Prostate gland (tissue), 2 donors: Measurements from ENCODE around the gene TOP3B. TPM values are rescaled to one million over a fixed set of nuclear protein-coding genes. Genes with fewer than 3 reads are reported as not detected.

Experiments
- DNase-seq: peaks from one replicate; pipeline ENCODE4 v3.0.0-alpha.2; 2019; ENCODE audit warnings: low spot score
- H3K27ac ChIP-seq, 2 donors: fragments of 200-600 bp; sonication (generic); 2 replicates each; pipeline ENCODE4 v1.5.1; 2017 to 2019
- H3K27me3 ChIP-seq: fragments of 200-600 bp; sonication (generic); replicated peaks from 2 replicates; pipeline ENCODE4 v1.5.1; 2019; ENCODE audit not compliant: insufficient read depth
- H3K36me3 ChIP-seq, 2 donors: fragments of 200-600 bp; sonication (generic); 1 replicate in 1 of 2; 2 replicates in 1 of 2; pipeline versions ENCODE4 v1.5.1 to v1.8.1; 2017 to 2019
- H3K4me1 ChIP-seq: fragments of 200-600 bp; sonication (generic); replicated peaks from 2 replicates; pipeline ENCODE4 v1.5.1; 2019
- H3K4me3 ChIP-seq, 2 donors: fragments of 200-600 bp; sonication (generic); 2 replicates each; pipeline ENCODE4 v1.5.1; 2017 to 2019
- H3K9me3 ChIP-seq: fragments of 200-600 bp; sonication (generic); 2 replicates; pipeline ENCODE4 v1.5.1; 2017
- POLR2A ChIP-seq: fragments of 450-650 bp; IDR thresholded peaks from one replicate; pipeline ENCODE4 v1.6.1; 2016; ENCODE audit warnings: antibody characterized with exemption, mild to moderate bottlenecking
- POLR2AphosphoS5 ChIP-seq: sonication (generic); formaldehyde crosslinking; IDR thresholded peaks from one replicate; pipeline ENCODE4 v1.6.1; 2017; ENCODE audit warnings: antibody characterized with exemption
- WGBS: methylation state at CpG from one replicate; pipeline ENCODE4 v1.1.5; 2018; 5-methylcytosine and 5-hydroxymethylcytosine counted together
- intact Hi-C: fragments of 100-400 bp; cut with DNase I; formaldehyde crosslinking; loops from one replicate; pipeline ENCODE4 v1.14.2; 2022
- total RNA-seq, 2 donors: library from RNA; depleted of rRNA; stranded (reverse); fragments of >200 nt; gene quantifications; one replicate each; pipeline ENCODE4 v1.1.0, GENCODE V29; 2016
- TF ChIP-seq, protein P1 (sequence below), 4 experiments: fragments of 200-600 bp in 2 of 4; fragments of 450-650 bp in 2 of 4; sonication (generic) in 2 of 4; IDR thresholded peaks; 1 replicate in 3 of 4; 2 replicates in 1 of 4; pipeline ENCODE4 v1.5.1; 2016 to 2019; ENCODE audit warnings: antibody characterized with exemption in 4 of 4, mild to moderate bottlenecking in 2 of 4, moderate library complexity in 2 of 4

The TOP3B gene
- total RNA-seq, 2 donors from 2014 or later: 25.2 to 60.6 TPM

DNA sequence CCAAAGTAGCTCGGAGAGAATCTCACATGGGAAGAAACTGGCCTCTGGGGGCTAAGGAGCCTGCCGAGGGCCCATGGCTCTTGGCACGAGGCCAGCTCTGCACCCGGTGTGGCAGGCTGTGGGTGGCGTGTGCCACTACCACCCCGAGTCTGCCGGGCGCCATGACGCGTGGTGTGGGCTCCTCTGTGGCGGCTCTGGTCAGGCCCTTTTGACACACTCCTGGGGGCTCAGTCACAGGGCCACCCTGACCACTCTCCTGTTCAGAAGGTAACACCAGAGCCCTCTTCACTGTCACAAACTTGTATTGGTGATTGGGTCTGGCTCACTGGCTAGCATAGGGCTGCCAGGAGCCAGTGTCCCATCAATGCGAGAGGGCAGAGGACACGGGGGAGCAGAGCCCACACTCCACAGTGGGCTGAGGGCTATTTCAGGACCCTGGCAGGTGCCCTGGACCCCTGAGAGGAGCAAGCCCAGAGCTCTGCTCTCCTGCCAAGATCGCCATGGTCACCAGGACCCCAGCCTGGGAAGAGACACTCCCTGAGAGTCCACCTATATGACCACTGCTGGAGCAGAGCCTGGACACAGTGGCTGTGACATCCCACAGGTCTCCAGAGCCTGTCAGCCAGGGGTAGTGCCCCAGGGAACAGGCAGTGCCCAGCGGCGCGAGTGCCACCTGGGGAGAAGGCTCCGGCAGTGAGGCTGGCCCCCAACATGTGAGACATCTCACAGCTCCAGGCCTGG lies 21.3 kb downstream of the TOP3B start:
- Histone ChIP-seq H3K27me3 (no peaks in the 10 kb centered on the region), H3K4me3 (no peak overlapping the region), H3K4me1 (no peaks in the 10 kb centered on the region), H3K27ac (no peak overlapping the region), H3K9me3 (no peaks in the 10 kb centered on the region), H3K36me3 (peaks cover 0 to 13% of the 10 kb centered on the region in 2 donors)
- TF ChIP-seq POLR2AphosphoS5 (no peak), POLR2A (no peak)
- TF ChIP-seq, protein P1, sequence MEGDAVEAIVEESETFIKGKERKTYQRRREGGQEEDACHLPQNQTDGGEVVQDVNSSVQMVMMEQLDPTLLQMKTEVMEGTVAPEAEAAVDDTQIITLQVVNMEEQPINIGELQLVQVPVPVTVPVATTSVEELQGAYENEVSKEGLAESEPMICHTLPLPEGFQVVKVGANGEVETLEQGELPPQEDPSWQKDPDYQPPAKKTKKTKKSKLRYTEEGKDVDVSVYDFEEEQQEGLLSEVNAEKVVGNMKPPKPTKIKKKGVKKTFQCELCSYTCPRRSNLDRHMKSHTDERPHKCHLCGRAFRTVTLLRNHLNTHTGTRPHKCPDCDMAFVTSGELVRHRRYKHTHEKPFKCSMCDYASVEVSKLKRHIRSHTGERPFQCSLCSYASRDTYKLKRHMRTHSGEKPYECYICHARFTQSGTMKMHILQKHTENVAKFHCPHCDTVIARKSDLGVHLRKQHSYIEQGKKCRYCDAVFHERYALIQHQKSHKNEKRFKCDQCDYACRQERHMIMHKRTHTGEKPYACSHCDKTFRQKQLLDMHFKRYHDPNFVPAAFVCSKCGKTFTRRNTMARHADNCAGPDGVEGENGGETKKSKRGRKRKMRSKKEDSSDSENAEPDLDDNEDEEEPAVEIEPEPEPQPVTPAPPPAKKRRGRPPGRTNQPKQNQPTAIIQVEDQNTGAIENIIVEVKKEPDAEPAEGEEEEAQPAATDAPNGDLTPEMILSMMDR (IDR thresholded peaks at IDR 0.05): no peak
- WGBS: 88% methylated on average over 18 of the region's 18 CpGs
- no peak for DNase-seq
- intact Hi-C loops: no loop called here

DNA sequence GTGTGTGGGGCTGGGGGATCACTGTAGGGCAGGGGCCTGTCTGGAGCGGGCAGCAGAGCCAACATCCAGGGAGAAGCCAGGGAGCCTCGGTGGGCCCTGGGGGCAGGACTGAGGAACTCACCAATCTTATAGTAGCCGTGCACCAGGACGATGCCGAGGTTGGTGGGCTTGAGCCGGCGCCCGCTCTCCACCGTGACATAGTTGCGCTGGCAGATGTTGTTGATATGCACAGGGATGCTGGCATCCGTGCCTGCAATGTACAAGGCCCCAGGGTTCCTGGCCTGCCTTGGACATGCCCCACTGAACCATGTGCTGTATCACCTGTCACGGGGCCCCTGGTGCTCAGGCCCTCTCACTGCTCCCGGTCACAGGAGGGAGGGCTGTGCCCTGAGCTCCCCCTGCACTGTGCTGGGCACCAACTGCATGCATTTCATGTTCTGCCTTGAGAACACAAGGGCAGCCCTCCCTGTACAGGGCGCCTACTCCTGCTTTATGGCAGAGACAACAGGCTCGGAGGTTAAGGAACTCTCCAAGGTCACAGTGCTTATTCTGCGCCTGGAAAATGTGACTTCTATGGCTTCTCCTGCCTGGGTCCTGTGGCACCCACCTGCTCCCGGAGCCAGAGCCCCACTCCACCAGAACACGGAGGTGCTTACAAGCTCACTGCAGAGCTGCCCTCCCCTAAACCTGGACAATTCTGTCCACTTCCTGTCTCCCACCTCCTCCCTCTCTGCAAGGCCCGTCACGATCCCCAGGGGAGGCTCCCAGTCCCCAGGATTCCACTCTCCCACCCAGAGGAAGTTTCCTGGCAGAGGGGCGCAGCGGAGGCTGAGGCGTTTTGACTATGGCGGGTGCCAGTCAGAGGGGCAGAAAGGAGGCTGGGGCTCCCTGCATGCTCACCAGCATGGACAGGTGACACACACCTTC lies 22.1 kb downstream of the TOP3B start:
- H3K36me3 ChIP-seq: peaks cover 0 to 13% of the 10 kb centered on the region in 2 donors
- intact Hi-C loops: no loop called here
- TF ChIP-seq, protein P1 (IDR thresholded peaks at IDR 0.05): no peak
- no peak for TF ChIP-seq POLR2AphosphoS5

DNA sequence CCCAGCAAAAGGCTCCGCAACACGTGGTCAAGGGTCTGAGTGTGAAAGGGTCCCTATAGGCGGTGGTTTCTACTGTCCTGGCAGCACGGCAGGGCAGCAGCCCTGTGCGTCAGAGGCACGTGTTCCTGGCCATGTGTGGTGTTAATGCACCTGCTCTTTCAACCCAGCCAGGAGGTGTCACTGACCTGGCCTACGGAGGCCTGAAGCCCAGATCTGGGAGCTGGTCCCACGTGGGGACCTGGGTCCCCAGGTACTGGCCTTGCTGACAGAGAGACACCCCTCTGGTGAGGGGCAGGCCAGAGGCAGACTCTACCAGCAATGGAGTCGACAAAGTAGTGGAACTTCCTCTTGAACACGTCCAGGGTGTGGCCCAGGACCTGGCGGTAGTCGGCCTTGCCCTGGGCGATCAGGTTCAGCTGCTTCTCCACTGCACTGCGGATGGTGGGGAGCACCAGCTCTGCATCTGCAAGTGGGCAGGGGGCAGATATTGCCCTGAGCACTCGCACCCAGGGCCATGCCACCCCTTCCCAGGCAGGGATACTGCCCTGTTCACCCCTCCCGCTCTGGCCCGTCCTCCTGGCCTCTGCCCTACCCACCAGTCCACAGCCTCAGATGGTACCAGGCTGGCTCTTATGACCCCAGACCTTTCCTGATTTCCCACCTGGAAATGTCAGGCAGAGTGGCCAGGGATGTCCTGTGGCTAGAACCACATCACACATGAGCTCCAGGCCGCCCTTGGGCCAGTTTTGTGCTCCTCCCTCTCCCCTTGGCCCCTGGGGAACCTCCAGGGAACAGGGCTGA lies 23.1 kb downstream of the TOP3B start:
- Histone ChIP-seq H3K9me3 (no peaks in the 10 kb centered on the region), H3K4me1 (no peaks in the 10 kb centered on the region), H3K27me3 (no peaks in the 10 kb centered on the region), H3K36me3 (peaks cover 0 to 5% of the 10 kb centered on the region in 2 donors), H3K4me3 (no peak overlapping the region), H3K27ac (no peak overlapping the region)
- TF ChIP-seq POLR2A: no peak
- TF ChIP-seq POLR2AphosphoS5: no peak
- TF ChIP-seq, protein P1 (IDR thresholded peaks at IDR 0.05): no peak
- 81% methylated on average over 18 of the region's 18 CpGs for WGBS
- intact Hi-C loops: no loop called here
- no peak for DNase-seq

More for the DNA sequence above, 22.1 kb downstream of the TOP3B start:
- whole genome bisulfite sequencing: 91% methylated on average over 24 of the region's 24 CpGs
- Histone ChIP-seq H3K9me3 (no peaks in the 10 kb centered on the region), H3K4me3 (no peak overlapping the region), H3K27me3 (no peaks in the 10 kb centered on the region), H3K27ac (no peak overlapping the region), H3K4me1 (no peaks in the 10 kb centered on the region)
- DNase-seq: no peak

DNA sequence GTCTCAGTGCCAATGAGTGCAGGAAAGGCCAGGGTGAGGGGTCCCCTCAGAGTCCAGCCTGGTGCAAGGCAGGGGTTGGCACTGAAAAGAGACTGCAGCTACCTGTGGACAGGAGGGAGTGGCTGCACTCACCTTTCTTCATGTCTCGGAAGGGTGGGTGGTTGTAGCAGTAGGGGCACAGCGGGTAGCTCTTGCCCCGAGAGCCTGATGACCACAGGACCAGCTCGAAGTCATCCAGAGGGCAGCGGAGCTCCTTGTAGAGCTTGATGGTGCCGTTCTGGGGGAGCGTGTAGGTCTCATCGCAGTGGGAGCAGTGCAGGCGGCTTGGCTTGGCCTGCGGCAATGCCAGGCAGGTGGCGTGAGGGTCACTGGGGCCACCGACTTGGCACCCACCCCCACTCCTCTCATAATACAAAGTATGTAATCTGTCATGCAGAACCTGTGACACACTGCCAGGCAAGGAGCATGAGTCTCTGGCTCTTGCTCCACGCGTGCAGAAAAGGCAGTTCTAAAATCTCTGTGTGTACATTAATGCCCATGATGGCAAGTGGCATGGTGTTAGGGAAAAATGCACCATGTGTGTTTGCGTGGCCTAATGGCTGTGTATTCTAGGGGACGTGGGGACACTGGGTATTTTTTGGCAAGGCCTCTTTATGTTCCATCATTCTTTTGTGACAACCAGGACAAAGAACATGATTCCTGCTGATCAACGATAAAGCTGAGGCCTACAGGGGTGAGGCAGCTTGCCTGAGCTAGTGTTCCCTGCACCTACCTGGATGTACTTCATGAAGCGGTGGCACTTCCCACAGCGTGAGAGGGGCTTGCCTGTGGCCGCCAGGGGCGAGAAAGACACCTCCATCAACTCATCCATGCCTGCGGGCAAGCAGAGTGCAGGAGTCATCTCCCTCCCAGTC lies 24.0 kb downstream of the TOP3B start:
- no peak for DNase-seq
- H3K4me1 ChIP-seq: no peaks in the 10 kb centered on the region
- 83% methylated on average over 19 of the region's 22 CpGs for WGBS
- H3K36me3 ChIP-seq: no peaks in the 10 kb centered on the region
- H3K27me3 ChIP-seq: no peaks in the 10 kb centered on the region
- intact Hi-C loops: no loop called here
- no peak overlapping the region for H3K27ac ChIP-seq
- H3K9me3 ChIP-seq: no peaks in the 10 kb centered on the region
- no peak overlapping the region for H3K4me3 ChIP-seq
- TF ChIP-seq POLR2A (no peak), POLR2AphosphoS5 (no peak)
- TF ChIP-seq, protein P1 (IDR thresholded peaks at IDR 0.05): no peak
